ENCODE data around the gene SMIM36.
A peak's percentile ranks its signal among the peaks of the same experiment; 100 is the strongest.
"Not testable (repeated sequence)": the region's sequence is repeated elsewhere in the genome, so short reads cannot be mapped to it uniquely, and the experiment has no call there.

SMIM36 gene

DNA sequence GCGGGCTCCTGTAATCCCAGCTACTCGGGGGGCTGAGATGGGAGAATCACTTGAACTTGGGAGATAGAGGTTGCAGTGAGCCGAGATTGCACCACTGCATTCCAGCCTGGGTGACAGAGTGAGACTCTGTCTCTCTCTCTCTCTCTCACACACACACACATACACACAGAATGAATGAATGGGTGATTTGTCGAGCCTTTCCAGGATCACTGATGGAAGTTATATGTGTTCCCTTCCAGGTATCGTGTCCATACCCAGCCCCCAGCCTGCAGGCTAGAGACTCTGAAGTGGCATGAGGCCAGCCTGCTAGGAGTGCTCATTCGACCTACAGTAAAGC is 88.5 kb downstream of the SMIM36 start:
- H3K27ac Mint-ChIP-seq; H3K36me3 Mint-ChIP-seq; H3K9me3 Mint-ChIP-seq (ENCODE audit: low read depth): not testable (repeated sequence)
- Mint-ChIP-seq H3K27me3 (peaks cover 11% of the 10 kb centered on the region), H3K4me3 (peak overlapping the region; percentile 38), H3K4me1 (ENCODE audit: low read depth) (peaks cover 30% of the 10 kb centered on the region)

DNA sequence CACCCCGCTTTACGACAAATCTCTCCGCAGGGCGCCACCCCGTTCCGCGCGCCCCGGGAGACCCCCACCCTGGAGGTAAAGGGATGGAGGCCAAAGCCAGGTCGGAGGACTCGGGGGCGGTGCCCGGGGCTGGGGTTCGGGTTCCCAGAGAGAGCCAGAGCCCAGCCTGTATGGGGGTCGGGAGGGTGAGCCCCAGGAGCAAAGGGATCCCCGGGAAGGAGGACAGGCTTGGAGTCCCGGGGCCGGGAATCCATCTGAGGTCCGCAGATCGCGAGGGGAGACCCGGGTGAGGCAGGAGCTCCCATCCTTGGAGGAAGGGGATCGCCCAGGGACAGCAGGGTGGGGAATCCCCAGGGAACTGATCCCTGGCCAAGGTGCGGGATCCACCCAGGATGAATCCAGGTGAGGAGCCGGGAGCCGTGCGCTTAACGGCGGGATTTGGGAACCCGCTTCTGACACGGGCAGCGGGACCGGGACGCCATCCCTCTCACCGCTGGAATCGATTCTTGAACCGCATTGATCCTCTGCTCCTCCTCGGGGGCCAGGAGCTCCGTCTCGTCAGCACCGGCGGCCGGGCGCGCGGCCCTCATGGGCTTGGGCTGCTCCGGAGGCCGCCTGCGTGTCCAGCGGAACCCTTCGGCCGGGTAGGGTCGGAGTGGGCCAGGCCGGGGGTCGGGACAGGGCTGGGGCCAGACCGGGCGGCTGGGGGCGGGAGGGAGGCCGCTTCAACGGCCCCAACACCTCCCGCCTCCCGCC is 89.9 kb downstream of the SMIM36 start, which contains the start of gene MMD:
Gene MMD, minus strand, starts transcription at position 657 of the 756 bp plus-strand sequence. Its CDS starts 140 bp downstream, at position 517.
- Mint-ChIP-seq H3K36me3 (peaks cover 3% of the 10 kb centered on the region), H3K4me3 (peak within 1 kb of the TSS; percentile 90), H3K9me3 (ENCODE audit: low read depth) (peaks cover 3% of the 10 kb centered on the region), H3K27ac (peak within 1 kb of the TSS; percentile 93), H3K27me3 (peaks cover 11% of the 10 kb centered on the region), H3K4me1 (ENCODE audit: low read depth) (peaks cover 44% of the 10 kb centered on the region)

- Mint-ChIP-seq H3K27me3 (peaks cover 10% of the 10 kb centered on the region), H3K4me3 (peak overlapping the region; percentile 90), H3K27ac (peak overlapping the region; percentile 93), H3K9me3 (ENCODE audit: low read depth) (peaks cover 3% of the 10 kb centered on the region), H3K4me1 (ENCODE audit: low read depth) (peaks cover 44% of the 10 kb centered on the region), H3K36me3 (peaks cover 3% of the 10 kb centered on the region)
These were observed 90.5 kb downstream of the SMIM36 start for GRCh38 chr17:55420776-55421178.

- peaks cover 46% of the 10 kb centered on the region for H3K4me1 Mint-ChIP-seq (ENCODE audit: low read depth)
- peaks cover 3% of the 10 kb centered on the region for H3K9me3 Mint-ChIP-seq (ENCODE audit: low read depth)
- peak overlapping the region; percentile 90 for H3K4me3 Mint-ChIP-seq
- H3K27me3 Mint-ChIP-seq, result peaks cover 7% of the 10 kb centered on the region
- H3K36me3 Mint-ChIP-seq, result peaks cover 3% of the 10 kb centered on the region
- H3K27ac Mint-ChIP-seq, result peak overlapping the region; percentile 93
These were observed 91.0 kb downstream of the SMIM36 start for GRCh38 chr17:55420067-55420775.

GRCh38 chr17:55418369-55419268 is 92.6 kb downstream of the SMIM36 start:
- H3K4me1 Mint-ChIP-seq (ENCODE audit: low read depth), result peaks cover 62% of the 10 kb centered on the region
- H3K27me3 Mint-ChIP-seq, result no peaks in the 10 kb centered on the region
- no peak overlapping the region for H3K27ac Mint-ChIP-seq
- H3K36me3 Mint-ChIP-seq, result peaks cover 6% of the 10 kb centered on the region
- H3K9me3 Mint-ChIP-seq (ENCODE audit: low read depth), result peaks cover 3% of the 10 kb centered on the region
- H3K4me3 Mint-ChIP-seq, result peak overlapping the region; percentile 90

GRCh38 chr17:55417411-55418268 is 93.6 kb downstream of the SMIM36 start:
- Mint-ChIP-seq H3K9me3 (ENCODE audit: low read depth) (peaks cover 3% of the 10 kb centered on the region), H3K4me1 (ENCODE audit: low read depth) (peaks cover 65% of the 10 kb centered on the region), H3K36me3 (peaks cover 6% of the 10 kb centered on the region), H3K4me3 (no peak overlapping the region), H3K27me3 (no peaks in the 10 kb centered on the region), H3K27ac (peak overlapping the region; percentile 19)

DNA sequence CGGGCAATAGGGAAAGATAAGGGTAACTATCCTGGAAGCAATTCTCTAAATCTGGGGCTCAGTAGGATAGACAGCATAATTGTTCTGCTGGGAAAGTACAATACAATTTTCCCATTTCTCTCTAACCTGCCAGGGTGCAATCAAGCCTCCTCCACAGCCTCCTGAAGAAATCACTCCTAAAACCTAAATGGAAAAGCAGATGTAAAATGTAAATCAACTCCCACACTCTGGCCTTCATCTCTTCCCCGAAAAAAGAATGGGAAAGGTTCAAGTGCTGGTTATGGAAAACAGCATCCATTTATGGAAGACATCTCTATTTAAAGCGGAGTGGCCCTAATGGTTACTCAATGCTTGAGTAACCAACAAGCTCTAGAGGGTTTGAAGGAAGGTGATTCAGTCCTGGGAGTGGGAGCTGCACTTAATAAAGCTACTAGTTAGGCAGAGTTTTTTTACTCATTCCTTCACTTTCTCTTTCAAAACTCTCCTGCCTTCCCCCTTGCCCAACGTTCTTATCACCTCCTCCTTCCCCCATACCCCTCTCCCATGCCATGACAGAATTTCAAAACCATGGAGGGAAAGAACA is 94.7 kb downstream of the SMIM36 start:
- Mint-ChIP-seq H3K4me3 (no peak overlapping the region), H3K27me3 (no peaks in the 10 kb centered on the region)

GRCh38 chr17:55416000-55416399 is 95.3 kb downstream of the SMIM36 start:
- H3K4me3 Mint-ChIP-seq, result no peak overlapping the region
- peaks cover 3% of the 10 kb centered on the region for H3K9me3 Mint-ChIP-seq (ENCODE audit: low read depth)
- no peak overlapping the region for H3K27ac Mint-ChIP-seq
- H3K4me1 Mint-ChIP-seq (ENCODE audit: low read depth), result peaks cover 62% of the 10 kb centered on the region
- H3K36me3 Mint-ChIP-seq, result peaks cover 11% of the 10 kb centered on the region
- H3K27me3 Mint-ChIP-seq, result no peaks in the 10 kb centered on the region

More for the DNA sequence above, 94.7 kb downstream of the SMIM36 start:
- peaks cover 3% of the 10 kb centered on the region for H3K9me3 Mint-ChIP-seq (ENCODE audit: low read depth)
- H3K27ac Mint-ChIP-seq, result peak overlapping the region; percentile 54
- peaks cover 8% of the 10 kb centered on the region for H3K36me3 Mint-ChIP-seq
- peaks cover 62% of the 10 kb centered on the region for H3K4me1 Mint-ChIP-seq (ENCODE audit: low read depth)

GRCh38 chr17:55414983-55415382 is 96.3 kb downstream of the SMIM36 start:
- H3K4me1 Mint-ChIP-seq (ENCODE audit: low read depth), result peaks cover 55% of the 10 kb centered on the region
- H3K4me3 Mint-ChIP-seq, result no peak overlapping the region
- H3K27me3 Mint-ChIP-seq, result no peaks in the 10 kb centered on the region
- peaks cover 13% of the 10 kb centered on the region for H3K36me3 Mint-ChIP-seq
- H3K9me3 Mint-ChIP-seq (ENCODE audit: low read depth), result peaks cover 3% of the 10 kb centered on the region
- peak overlapping the region; percentile 34 for H3K27ac Mint-ChIP-seq

DNA sequence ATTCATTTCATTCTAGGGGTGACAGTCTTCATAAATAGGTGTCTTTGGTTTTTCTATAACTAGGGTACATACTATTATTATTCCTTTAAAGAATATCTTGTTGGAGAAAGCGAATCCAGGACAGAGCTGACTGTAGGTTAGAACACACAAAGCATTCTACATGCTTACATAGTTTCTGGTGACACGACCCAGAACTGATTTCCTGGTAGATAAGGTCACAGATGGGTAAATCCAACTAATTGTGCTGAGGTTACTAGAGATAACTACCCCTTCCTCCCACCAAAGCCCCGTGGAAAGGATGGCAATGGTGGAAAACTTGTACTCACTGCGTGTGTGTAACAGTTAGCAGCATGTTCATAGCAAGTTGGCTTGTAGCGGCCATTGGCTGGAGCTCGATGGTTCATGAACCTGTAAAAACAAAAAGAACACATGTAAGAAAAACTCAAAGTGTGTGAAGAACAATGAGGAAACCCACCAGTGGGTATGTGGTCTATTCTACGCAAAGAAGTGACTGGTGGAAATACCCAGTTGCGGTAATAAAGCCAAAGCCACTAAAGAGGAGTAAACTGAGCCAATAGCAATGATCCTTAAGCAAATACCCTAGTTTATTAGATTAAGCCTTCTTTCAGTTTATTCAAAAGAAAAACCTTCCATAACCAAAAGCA is 97.3 kb downstream of the SMIM36 start:
- H3K4me1 Mint-ChIP-seq (ENCODE audit: low read depth), result peaks cover 45% of the 10 kb centered on the region
- no peaks in the 10 kb centered on the region for H3K27me3 Mint-ChIP-seq
- H3K27ac Mint-ChIP-seq, result peak overlapping the region; percentile 50
- H3K36me3 Mint-ChIP-seq, result peaks cover 10% of the 10 kb centered on the region
- peak overlapping the region; percentile 33 for H3K4me3 Mint-ChIP-seq
- H3K9me3 Mint-ChIP-seq (ENCODE audit: low read depth), result peaks cover 3% of the 10 kb centered on the region

DNA sequence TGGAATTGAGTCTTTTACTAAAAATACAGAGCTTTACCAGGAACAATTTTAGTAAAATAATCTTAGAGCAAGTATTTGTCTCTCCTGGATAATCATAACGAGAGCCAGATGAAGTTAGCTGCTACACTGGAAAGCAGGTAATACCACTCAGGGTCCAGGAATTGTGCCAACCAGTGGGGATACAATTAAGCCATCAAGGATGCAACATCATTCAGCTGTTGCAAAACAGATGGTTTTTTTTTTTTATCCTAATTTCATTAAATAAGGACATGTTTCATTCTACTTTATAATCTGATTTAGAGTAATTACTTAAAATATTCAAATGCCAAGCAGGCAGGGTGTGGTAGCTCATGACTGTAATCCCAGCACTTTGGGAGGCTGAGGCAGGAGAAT is 99.8 kb downstream of the SMIM36 start:
- Mint-ChIP-seq H3K36me3 (peaks cover 14% of the 10 kb centered on the region), H3K27ac (no peak overlapping the region), H3K4me3 (no peak overlapping the region), H3K4me1 (ENCODE audit: low read depth) (peaks cover 23% of the 10 kb centered on the region), H3K9me3 (ENCODE audit: low read depth) (no peaks in the 10 kb centered on the region), H3K27me3 (no peaks in the 10 kb centered on the region)

GRCh38 chr17:55410722-55411462 is 100.4 kb downstream of the SMIM36 start:
- H3K9me3 Mint-ChIP-seq (ENCODE audit: low read depth), result no peaks in the 10 kb centered on the region
- peaks cover 14% of the 10 kb centered on the region for H3K36me3 Mint-ChIP-seq
- H3K4me1 Mint-ChIP-seq (ENCODE audit: low read depth), result peaks cover 22% of the 10 kb centered on the region
- no peak overlapping the region for H3K27ac Mint-ChIP-seq
- H3K4me3 Mint-ChIP-seq, result no peak overlapping the region
- H3K27me3 Mint-ChIP-seq, result no peaks in the 10 kb centered on the region

All from activated naive CD8-positive, alpha-beta T cell (primary cell).